ENCODE results near the gene FOXA3. TPM values are rescaled to one million over a fixed set of nuclear protein-coding genes. Genes with fewer than 3 reads are reported as not detected.

The FOXA3 gene
- polyA plus RNA-seq, 2 of the 4 experiments (the other 2 are of a cell fraction), result 1.6 to 5.3 TPM

DNA sequence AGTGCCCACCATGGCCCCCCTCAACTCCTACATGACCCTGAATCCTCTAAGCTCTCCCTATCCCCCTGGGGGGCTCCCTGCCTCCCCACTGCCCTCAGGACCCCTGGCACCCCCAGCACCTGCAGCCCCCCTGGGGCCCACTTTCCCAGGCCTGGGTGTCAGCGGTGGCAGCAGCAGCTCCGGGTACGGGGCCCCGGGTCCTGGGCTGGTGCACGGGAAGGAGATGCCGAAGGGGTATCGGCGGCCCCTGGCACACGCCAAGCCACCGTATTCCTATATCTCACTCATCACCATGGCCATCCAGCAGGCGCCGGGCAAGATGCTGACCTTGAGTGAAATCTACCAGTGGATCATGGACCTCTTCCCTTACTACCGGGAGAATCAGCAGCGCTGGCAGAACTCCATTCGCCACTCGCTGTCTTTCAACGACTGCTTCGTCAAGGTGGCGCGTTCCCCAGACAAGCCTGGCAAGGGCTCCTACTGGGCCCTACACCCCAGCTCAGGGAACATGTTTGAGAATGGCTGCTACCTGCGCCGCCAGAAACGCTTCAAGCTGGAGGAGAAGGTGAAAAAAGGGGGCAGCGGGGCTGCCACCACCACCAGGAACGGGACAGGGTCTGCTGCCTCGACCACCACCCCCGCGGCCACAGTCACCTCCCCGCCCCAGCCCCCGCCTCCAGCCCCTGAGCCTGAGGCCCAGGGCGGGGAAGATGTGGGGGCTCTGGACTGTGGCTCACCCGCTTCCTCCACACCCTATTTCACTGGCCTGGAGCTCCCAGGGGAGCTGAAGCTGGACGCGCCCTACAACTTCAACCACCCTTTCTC, 8.2 kb downstream of the FOXA3 start:
- Histone ChIP-seq H3K4me3 (no peak overlapping the region), H3K27ac (no peak overlapping the region), H3K4me2 (no peak overlapping the region), H3K4me1 (no peaks in the 10 kb centered on the region), H3K9me3 (no peaks in the 10 kb centered on the region)
- no peak for ATAC-seq
- FAIRE-seq, result no peak
- DNase-seq (ENCODE audit: low read depth in 1 of 2, low spot score in 1 of 2), result no peak
- 92% methylated on average over 30 of the region's 34 CpGs for WGBS (ENCODE audit: missing lambda C conversion rate)
- ChIA-PET CTCF (interaction anchor here (0.5 to 11.3 kb wide), 4 partner anchors 8 to 56 kb away, joined by 3 to 315 read pairs (median 11); partner anchors contain the start of genes FOXA3, IRF2BP1 and SYMPK), POLR2A (interaction anchor here (1.4 kb wide), 1 partner anchor 9 kb away, joined by 4 read pairs; the partner anchor contains the start of gene SYMPK)
- TF ChIP-seq MYC (IDR thresholded peaks at IDR 0.05; ENCODE audit: borderline replicate concordance, low read length) (no peak), FOXS1 (CRISPR knock-in tag; IDR thresholded peaks at IDR 0.05) (no peak), POLR2A (IDR thresholded peaks at IDR 0.05; ENCODE audit: low read length) (no peak), ZSCAN20 (CRISPR knock-in tag; IDR thresholded peaks at IDR 0.05) (no peak), MAFK (IDR thresholded peaks at IDR 0.05; ENCODE audit: partially characterized antibody) (no peak), RAD21 (conservative IDR thresholded peaks at IDR 0.05 in 1 of 2, IDR thresholded peaks at IDR 0.05 in 1 of 2) (no peak), HEYL (CRISPR knock-in tag; IDR thresholded peaks at IDR 0.05) (no peak), CHD2 (IDR thresholded peaks at IDR 0.05; ENCODE audit: low read length, partially characterized antibody) (no peak), RNF2 (IDR thresholded peaks at IDR 0.05; ENCODE audit: borderline replicate concordance, low read depth) (no peak), CHD4 (IDR thresholded peaks at IDR 0.05; ENCODE audit: borderline replicate concordance) (no peak), TFCP2L1 (CRISPR knock-in tag; IDR thresholded peaks at IDR 0.05) (no peak), RARB (CRISPR knock-in tag; IDR thresholded peaks at IDR 0.05) (no peak)
- TF ChIP-seq, protein P1, sequence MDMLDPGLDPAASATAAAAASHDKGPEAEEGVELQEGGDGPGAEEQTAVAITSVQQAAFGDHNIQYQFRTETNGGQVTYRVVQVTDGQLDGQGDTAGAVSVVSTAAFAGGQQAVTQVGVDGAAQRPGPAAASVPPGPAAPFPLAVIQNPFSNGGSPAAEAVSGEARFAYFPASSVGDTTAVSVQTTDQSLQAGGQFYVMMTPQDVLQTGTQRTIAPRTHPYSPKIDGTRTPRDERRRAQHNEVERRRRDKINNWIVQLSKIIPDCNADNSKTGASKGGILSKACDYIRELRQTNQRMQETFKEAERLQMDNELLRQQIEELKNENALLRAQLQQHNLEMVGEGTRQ (IDR thresholded peaks at IDR 0.05), result no peak

DNA sequence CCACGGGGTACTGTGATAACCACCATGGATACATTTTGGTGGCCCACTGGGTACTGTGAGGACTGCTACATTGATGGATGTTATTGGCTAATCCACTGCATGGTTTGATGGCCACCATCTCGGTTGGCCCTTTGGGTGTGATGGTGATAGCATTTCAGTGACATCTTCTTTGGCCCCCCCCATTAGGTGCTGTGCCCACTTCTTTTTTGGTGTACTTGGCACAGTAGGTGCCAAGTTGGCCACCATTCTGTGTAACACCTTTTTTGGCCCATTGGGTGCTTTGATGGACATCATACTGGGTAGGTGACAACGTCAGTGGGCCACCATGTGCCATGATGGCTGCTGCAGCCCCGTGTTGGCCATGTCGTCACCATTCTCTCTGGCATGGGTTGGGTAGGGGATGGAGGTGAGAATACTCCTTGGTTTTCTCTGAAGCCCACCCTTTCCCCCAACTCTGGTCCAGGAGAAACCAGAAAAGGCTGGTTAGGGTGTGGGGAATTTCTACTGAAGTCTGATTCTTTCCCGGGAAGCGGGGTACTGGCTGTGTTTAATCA, 9.2 kb downstream of the FOXA3 start:
- POLR2A ChIA-PET, result no interaction called here
- no peak for FAIRE-seq
- ATAC-seq, result no peak
- H3K4me1 ChIP-seq, result no peaks in the 10 kb centered on the region
- 73% methylated on average over 7 of the region's 7 CpGs for WGBS (ENCODE audit: missing lambda C conversion rate)
- H3K4me2 ChIP-seq, result no peak overlapping the region
- no peak overlapping the region for H3K27ac ChIP-seq
- CTCF ChIA-PET, result interaction anchor here (1.4 to 11.3 kb wide), 5 partner anchors 9 to 57 kb away, joined by 7 to 315 read pairs (median 12); partner anchors contain the start of genes FOXA3, IRF2BP1 and SYMPK
- DNase-seq (ENCODE audit: low read depth in 1 of 2, low spot score in 1 of 2), result no peak
- no peak overlapping the region for H3K4me3 ChIP-seq
- TF ChIP-seq, protein P2, sequence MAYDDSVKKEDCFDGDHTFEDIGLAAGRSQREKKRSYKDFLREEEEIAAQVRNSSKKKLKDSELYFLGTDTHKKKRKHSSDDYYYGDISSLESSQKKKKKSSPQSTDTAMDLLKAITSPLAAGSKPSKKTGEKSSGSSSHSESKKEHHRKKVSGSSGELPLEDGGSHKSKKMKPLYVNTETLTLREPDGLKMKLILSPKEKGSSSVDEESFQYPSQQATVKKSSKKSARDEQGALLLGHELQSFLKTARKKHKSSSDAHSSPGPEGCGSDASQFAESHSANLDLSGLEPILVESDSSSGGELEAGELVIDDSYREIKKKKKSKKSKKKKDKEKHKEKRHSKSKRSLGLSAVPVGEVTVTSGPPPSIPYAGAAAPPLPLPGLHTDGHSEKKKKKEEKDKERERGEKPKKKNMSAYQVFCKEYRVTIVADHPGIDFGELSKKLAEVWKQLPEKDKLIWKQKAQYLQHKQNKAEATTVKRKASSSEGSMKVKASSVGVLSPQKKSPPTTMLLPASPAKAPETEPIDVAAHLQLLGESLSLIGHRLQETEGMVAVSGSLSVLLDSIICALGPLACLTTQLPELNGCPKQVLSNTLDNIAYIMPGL (CRISPR knock-in tag; IDR thresholded peaks at IDR 0.05; ENCODE audit: borderline replicate concordance), result no peak
- TF ChIP-seq CHD2 (IDR thresholded peaks at IDR 0.05; ENCODE audit: low read length, partially characterized antibody) (no peak), SMC3 (IDR thresholded peaks at IDR 0.05) (no peak), HOXB13 (CRISPR knock-in tag; IDR thresholded peaks at IDR 0.05; ENCODE audit: low read depth) (no peak), HDAC2 (IDR thresholded peaks at IDR 0.05) (no peak), RCOR1 (IDR thresholded peaks at IDR 0.05; ENCODE audit: low read depth, low read length) (no peak), POLR2AphosphoS2 (conservative IDR thresholded peaks at IDR 0.05; ENCODE audit: low read length) (no peak), FOSB (CRISPR knock-in tag; IDR thresholded peaks at IDR 0.05) (no peak), ZC3H11A (IDR thresholded peaks at IDR 0.05) (no peak), HOXB5 (CRISPR knock-in tag; IDR thresholded peaks at IDR 0.05) (no peak), MYC (IDR thresholded peaks at IDR 0.05; ENCODE audit: borderline replicate concordance, low read length) (no peak)
- TF ChIP-seq, protein P3, sequence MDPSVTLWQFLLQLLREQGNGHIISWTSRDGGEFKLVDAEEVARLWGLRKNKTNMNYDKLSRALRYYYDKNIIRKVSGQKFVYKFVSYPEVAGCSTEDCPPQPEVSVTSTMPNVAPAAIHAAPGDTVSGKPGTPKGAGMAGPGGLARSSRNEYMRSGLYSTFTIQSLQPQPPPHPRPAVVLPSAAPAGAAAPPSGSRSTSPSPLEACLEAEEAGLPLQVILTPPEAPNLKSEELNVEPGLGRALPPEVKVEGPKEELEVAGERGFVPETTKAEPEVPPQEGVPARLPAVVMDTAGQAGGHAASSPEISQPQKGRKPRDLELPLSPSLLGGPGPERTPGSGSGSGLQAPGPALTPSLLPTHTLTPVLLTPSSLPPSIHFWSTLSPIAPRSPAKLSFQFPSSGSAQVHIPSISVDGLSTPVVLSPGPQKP (IDR thresholded peaks at IDR 0.05; ENCODE audit: low read depth, low read length), result no peak
- TF ChIP-seq, protein P4, sequence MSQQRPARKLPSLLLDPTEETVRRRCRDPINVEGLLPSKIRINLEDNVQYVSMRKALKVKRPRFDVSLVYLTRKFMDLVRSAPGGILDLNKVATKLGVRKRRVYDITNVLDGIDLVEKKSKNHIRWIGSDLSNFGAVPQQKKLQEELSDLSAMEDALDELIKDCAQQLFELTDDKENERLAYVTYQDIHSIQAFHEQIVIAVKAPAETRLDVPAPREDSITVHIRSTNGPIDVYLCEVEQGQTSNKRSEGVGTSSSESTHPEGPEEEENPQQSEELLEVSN (IDR thresholded peaks at IDR 0.05; ENCODE audit: borderline replicate concordance, low read depth), result no peak
- TF ChIP-seq, protein P5, sequence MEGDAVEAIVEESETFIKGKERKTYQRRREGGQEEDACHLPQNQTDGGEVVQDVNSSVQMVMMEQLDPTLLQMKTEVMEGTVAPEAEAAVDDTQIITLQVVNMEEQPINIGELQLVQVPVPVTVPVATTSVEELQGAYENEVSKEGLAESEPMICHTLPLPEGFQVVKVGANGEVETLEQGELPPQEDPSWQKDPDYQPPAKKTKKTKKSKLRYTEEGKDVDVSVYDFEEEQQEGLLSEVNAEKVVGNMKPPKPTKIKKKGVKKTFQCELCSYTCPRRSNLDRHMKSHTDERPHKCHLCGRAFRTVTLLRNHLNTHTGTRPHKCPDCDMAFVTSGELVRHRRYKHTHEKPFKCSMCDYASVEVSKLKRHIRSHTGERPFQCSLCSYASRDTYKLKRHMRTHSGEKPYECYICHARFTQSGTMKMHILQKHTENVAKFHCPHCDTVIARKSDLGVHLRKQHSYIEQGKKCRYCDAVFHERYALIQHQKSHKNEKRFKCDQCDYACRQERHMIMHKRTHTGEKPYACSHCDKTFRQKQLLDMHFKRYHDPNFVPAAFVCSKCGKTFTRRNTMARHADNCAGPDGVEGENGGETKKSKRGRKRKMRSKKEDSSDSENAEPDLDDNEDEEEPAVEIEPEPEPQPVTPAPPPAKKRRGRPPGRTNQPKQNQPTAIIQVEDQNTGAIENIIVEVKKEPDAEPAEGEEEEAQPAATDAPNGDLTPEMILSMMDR (IDR thresholded peaks at IDR 0.05), result no peak
- TF ChIP-seq, protein P6, sequence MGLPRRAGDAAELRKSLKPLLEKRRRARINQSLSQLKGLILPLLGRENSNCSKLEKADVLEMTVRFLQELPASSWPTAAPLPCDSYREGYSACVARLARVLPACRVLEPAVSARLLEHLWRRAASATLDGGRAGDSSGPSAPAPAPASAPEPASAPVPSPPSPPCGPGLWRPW (IDR thresholded peaks at IDR 0.05), result no peak
- TF ChIP-seq, protein P1 (IDR thresholded peaks at IDR 0.05), result no peak
- TF ChIP-seq, protein P7, sequence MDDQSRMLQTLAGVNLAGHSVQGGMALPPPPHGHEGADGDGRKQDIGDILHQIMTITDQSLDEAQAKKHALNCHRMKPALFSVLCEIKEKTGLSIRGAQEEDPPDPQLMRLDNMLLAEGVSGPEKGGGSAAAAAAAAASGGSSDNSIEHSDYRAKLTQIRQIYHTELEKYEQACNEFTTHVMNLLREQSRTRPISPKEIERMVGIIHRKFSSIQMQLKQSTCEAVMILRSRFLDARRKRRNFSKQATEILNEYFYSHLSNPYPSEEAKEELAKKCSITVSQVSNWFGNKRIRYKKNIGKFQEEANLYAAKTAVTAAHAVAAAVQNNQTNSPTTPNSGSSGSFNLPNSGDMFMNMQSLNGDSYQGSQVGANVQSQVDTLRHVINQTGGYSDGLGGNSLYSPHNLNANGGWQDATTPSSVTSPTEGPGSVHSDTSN (IDR thresholded peaks at IDR 0.05), result no peak
- no peaks in the 10 kb centered on the region for H3K9me3 ChIP-seq
